ENCODE data around the gene RABIF. TPM values are rescaled to one million over a fixed set of nuclear protein-coding genes. Genes with fewer than 3 reads are reported as not detected.

Gene RABIF
- total RNA-seq, 4 donors from 2014 or later = 4.6 to 7.4 (median 5.3) TPM

GRCh38 chr1:202901555-202901954 is 12.6 kb upstream of the RABIF start:
- no peak for TF ChIP-seq CTCF (IDR thresholded peaks at IDR 0.05)
- ATAC-seq (ENCODE audit: low FRiP score) = no peak
- no peak for DNase-seq (ENCODE audit: low spot score)

- DNase-seq (ENCODE audit: low spot score) (no peak), ATAC-seq (ENCODE audit: low FRiP score) (no peak)
- no peak for TF ChIP-seq CTCF (IDR thresholded peaks at IDR 0.05)
Measured at GRCh38 chr1:202892501-202892900, 3.6 kb upstream of the RABIF start.

- TF ChIP-seq CTCF (IDR thresholded peaks at IDR 0.05) = no peak
- DNase-seq (ENCODE audit: low spot score) (no peak), ATAC-seq (ENCODE audit: low FRiP score) (no peak)
Measured at GRCh38 chr1:202890392-202890791, 1.4 kb upstream of the RABIF start.

GRCh38 chr1:202888221-202888530 is 773 bp downstream of the RABIF start:
- ATAC-seq (ENCODE audit: low FRiP score) (peak; percentile 2), DNase-seq (ENCODE audit: low spot score) (no peak)
- TF ChIP-seq CTCF (IDR thresholded peaks at IDR 0.05) = no peak

- ATAC-seq (ENCODE audit: low FRiP score) (no peak), DNase-seq (ENCODE audit: low spot score) (no peak)
- TF ChIP-seq CTCF (IDR thresholded peaks at IDR 0.05) = no peak
Measured at GRCh38 chr1:202880961-202881460, 7.9 kb downstream of the RABIF start.

GRCh38 chr1:202880062-202880461 is 8.9 kb downstream of the RABIF start:
- no peak for ATAC-seq (ENCODE audit: low FRiP score)
- TF ChIP-seq CTCF (IDR thresholded peaks at IDR 0.05) = no peak
- DNase-seq (ENCODE audit: low spot score) = no peak

- TF ChIP-seq CTCF (IDR thresholded peaks at IDR 0.05) = no peak
Measured at GRCh38 chr1:202879128-202879527, 9.8 kb downstream of the RABIF start.

More at GRCh38 chr1:202879128-202879527, 9.8 kb downstream of the RABIF start:
- DNase-seq (ENCODE audit: low spot score) = no peak
- ATAC-seq (ENCODE audit: low FRiP score) = no peak
